GM12878 (cell line): ENCODE results near the gene TSHZ3. TPM values are rescaled to one million over a fixed set of nuclear protein-coding genes. Genes with fewer than 3 reads are reported as not detected.

Experiments used
- ATAC-seq: fragments of 200-7000 bp; cut with Tn5 transposase; 3 replicates; pipeline ENCODE4 v1.9.1; 2020; ENCODE audit warnings: mild to moderate bottlenecking, moderate library complexity
- BruUV-seq: library from RNA; stranded (reverse); fragments of 400-500 nt; replicated peaks from 2 replicates; lab custom pipeline; 2021; lab: Mats Ljungman, UMichigan
- CTCF ChIA-PET: fragments of 300-600 bp; sonication (Branson Sonifier 250); formaldehyde crosslinking; extraction: SDS; loops from one replicate; lab custom pipeline; 2021; ENCODE audit warnings: inconsistent platforms; lab: Yijun Ruan, JAX
- POLR2A ChIA-PET: fragments of 350-600 bp; formaldehyde crosslinking; extraction: SDS; loops from one replicate; lab custom pipeline; 2021; ENCODE audit warnings: inconsistent platforms; lab: Charles Lee
- RAD21 ChIA-PET: fragments of 300-600 bp; sonication (Branson Sonifier 250); formaldehyde crosslinking; loops from one replicate; lab custom pipeline; 2023; ENCODE audit warnings: antibody characterized with exemption; ENCODE audit not compliant: unreplicated experiment; lab: Charles Lee
- SMC1A ChIA-PET: fragments of 300-600 bp; sonication (Branson Sonifier 250); formaldehyde crosslinking; loops from one replicate; lab custom pipeline; 2023; ENCODE audit not compliant: unreplicated experiment, uncharacterized antibody; lab: Charles Lee
- DNase-seq: peaks from one replicate; pipeline ENCODE4 v3.0.0-alpha.2; 2011; ENCODE audit warnings: low read depth, low spot score
- FAIRE-seq: peaks from 3 replicates; lab custom pipeline; 2011; peaks lifted over from hg19 to GRCh38; lab: Jason Lieb, UNC
- H2AFZ ChIP-seq: 2 replicates; pipeline ENCODE4 v1.6.0; 2011; ENCODE audit warnings: low read depth, low read length, control low read depth; ENCODE audit not compliant: control insufficient read depth
- H3K27ac ChIP-seq: 2 replicates; pipeline ENCODE4 v1.5.1; 2011; ENCODE audit warnings: control low read depth; ENCODE audit not compliant: control insufficient read depth, insufficient read depth
- H3K27me3 ChIP-seq, 2 experiments: replicated peaks in 1 of 2; 2 replicates each; pipeline versions ENCODE4 v1.6.0 to v1.6.1; 2011; ENCODE audit warnings: low read length in 1 of 2; ENCODE audit not compliant: control insufficient read depth in 2 of 2, insufficient read depth in 2 of 2
- H3K36me3 ChIP-seq, 2 experiments: 2 replicates each; pipeline ENCODE4 v1.5.1; 2011; ENCODE audit warnings: low read length in 1 of 2; ENCODE audit not compliant: control insufficient read depth in 2 of 2, insufficient read depth in 2 of 2
- H3K4me1 ChIP-seq: 2 replicates; pipeline ENCODE4 v1.6.1; 2011; ENCODE audit warnings: mild to moderate bottlenecking, low read length, moderate library complexity, mixed read lengths; ENCODE audit not compliant: control insufficient read depth, insufficient read depth
- H3K4me2 ChIP-seq: 2 replicates; pipeline ENCODE4 v1.6.0; 2011; ENCODE audit warnings: control low read depth; ENCODE audit not compliant: control insufficient read depth, insufficient read depth
- H3K4me3 ChIP-seq: fragments of 200-600 bp; sonication (generic); 2 replicates; pipeline ENCODE4 v1.5.1; 2016
- H3K79me2 ChIP-seq: 2 replicates; pipeline ENCODE4 v1.6.0; 2011; ENCODE audit warnings: low read length; ENCODE audit not compliant: control insufficient read depth, insufficient read depth
- H3K9ac ChIP-seq: 2 replicates; pipeline ENCODE4 v1.8.0; 2011; ENCODE audit warnings: low read length, control low read depth, mixed read lengths; ENCODE audit not compliant: control insufficient read depth, insufficient read depth
- H3K9me3 ChIP-seq: replicated peaks from 3 replicates; pipeline ENCODE4 v1.5.1; 2011; ENCODE audit warnings: mild to moderate bottlenecking, low read length; ENCODE audit not compliant: control insufficient read depth, insufficient read depth
- H4K20me1 ChIP-seq: 2 replicates; pipeline ENCODE4 v1.6.0; 2011; ENCODE audit not compliant: control insufficient read depth, insufficient read depth
- E4F1 ChIP-seq: fragments of 450-650 bp; IDR thresholded peaks from 2 replicates; pipeline ENCODE4 v1.6.1; 2018; ENCODE audit warnings: borderline replicate concordance, mild to moderate bottlenecking; ENCODE audit not compliant: partially characterized antibody
- MAX ChIP-seq: IDR thresholded peaks from 2 replicates; pipeline ENCODE4 v1.6.1; 2012; ENCODE audit warnings: low read depth, low read length, improper control_type of control experiment
- MTA2 ChIP-seq: fragments of 450-650 bp; IDR thresholded peaks from 2 replicates; pipeline ENCODE4 v1.6.1; 2016; ENCODE audit warnings: low read depth, mild to moderate bottlenecking, moderate library complexity
- RELA ChIP-seq: fragments of 450-650 bp; IDR thresholded peaks from 2 replicates; pipeline ENCODE4 v1.8.0; 2014; ENCODE audit warnings: borderline replicate concordance; ENCODE audit not compliant: partially characterized antibody
- ZNF207 ChIP-seq: fragments of 450-650 bp; IDR thresholded peaks from 2 replicates; pipeline ENCODE4 v1.6.1; 2014; ENCODE audit warnings: antibody characterized with exemption, mild to moderate bottlenecking, borderline replicate concordance
- WGBS: methylation state at CpG from one replicate; pipeline ENCODE4 v1.1.6; 2016; ENCODE audit warnings: low lambda C conversion rate; ENCODE audit not compliant: insufficient replicate concordance, insufficient coverage; ENCODE audit errors: missing lambda C conversion rate; 5-methylcytosine and 5-hydroxymethylcytosine counted together
- in situ Hi-C: fragments of 300-500 bp; cut with MboI; formaldehyde crosslinking; loops from 9 replicates; pipeline ENCODE4 v1.14.3; 2018; ENCODE audit warnings: mixed read lengths
- intact Hi-C: fragments of 100-400 bp; cut with micrococcal nuclease; formaldehyde crosslinking; loops from one replicate; pipeline ENCODE4 v1.14.2; 2022; ENCODE audit not compliant: unreplicated experiment
- polyA plus RNA-seq, 11 experiments: library from polyadenylated mRNA; depleted of rRNA in 4 of 11; unstranded in 6 of 11; stranded (reverse) in 5 of 11; fragments of >200 nt; fragmentation: Nextera tagmentation in 4 of 11; fragmentation: Illumina TruSeq in 1 of 11; extraction: Ambion mirVana in 4 of 11; extraction: Trizol in 1 of 11; gene quantifications; 1 replicate in 1 of 11; 2 replicates in 10 of 11; pipeline versions ENCODE4 v1.2.1 to v1.2.3, GENCODE V29; 2011 to 2016; ENCODE audit warnings: inconsistent platforms in 2 of 11, missing spikeins in 2 of 11, low read depth in 1 of 11
- total RNA-seq, 4 experiments: library from RNA; depleted of rRNA in 3 of 4; stranded (reverse); fragments of >200 nt in 3 of 4; fragmentation: Illumina TruSeq in 1 of 4; extraction: Trizol in 1 of 4; gene quantifications; 2 replicates each; pipeline versions ENCODE4 v1.2.1 to v1.2.3, GENCODE V29; 2013 to 2021
- TF ChIP-seq, protein P1 (sequence below): fragments of 450-650 bp; IDR thresholded peaks from 2 replicates; pipeline ENCODE4 v1.6.1; 2017; ENCODE audit warnings: low read depth, mild to moderate bottlenecking, moderate library complexity

TSHZ3 gene
- total and polyA plus RNA-seq, 10 of the 15 experiments (the other 5 are each of a cell fraction or from before 2014, with no cell fraction given), result 0.23 TPM; not detected in 9

GRCh38 chr19:31258211-31259052, 90.8 kb downstream of the TSHZ3 start:
- H3K9ac ChIP-seq, result no peak overlapping the region
- H3K27ac ChIP-seq, result no peak overlapping the region
- H3K4me1 ChIP-seq, result no peaks in the 10 kb centered on the region
- ChIA-PET SMC1A (no interaction called here), RAD21 (no interaction called here), CTCF (no interaction called here)
- WGBS, result 20% methylated on average over 15 of the region's 15 CpGs
- no peaks in the 10 kb centered on the region; the same call in 2 of the 3 replicates for H3K9me3 ChIP-seq
- no peak for DNase-seq
- H3K4me2 ChIP-seq, result no peak overlapping the region
- intact Hi-C loops (no loop called here), in situ Hi-C loops (no loop called here)
- H4K20me1 ChIP-seq, result no peaks in the 10 kb centered on the region
- H2AFZ ChIP-seq, result no peak overlapping the region
- no peak for ATAC-seq
- H3K27me3 ChIP-seq, result no peaks in the 10 kb centered on the region
- TF ChIP-seq ZNF207, result no peak
- TF ChIP-seq, protein P1, sequence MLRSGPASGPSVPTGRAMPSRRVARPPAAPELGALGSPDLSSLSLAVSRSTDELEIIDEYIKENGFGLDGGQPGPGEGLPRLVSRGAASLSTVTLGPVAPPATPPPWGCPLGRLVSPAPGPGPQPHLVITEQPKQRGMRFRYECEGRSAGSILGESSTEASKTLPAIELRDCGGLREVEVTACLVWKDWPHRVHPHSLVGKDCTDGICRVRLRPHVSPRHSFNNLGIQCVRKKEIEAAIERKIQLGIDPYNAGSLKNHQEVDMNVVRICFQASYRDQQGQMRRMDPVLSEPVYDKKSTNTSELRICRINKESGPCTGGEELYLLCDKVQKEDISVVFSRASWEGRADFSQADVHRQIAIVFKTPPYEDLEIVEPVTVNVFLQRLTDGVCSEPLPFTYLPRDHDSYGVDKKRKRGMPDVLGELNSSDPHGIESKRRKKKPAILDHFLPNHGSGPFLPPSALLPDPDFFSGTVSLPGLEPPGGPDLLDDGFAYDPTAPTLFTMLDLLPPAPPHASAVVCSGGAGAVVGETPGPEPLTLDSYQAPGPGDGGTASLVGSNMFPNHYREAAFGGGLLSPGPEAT, result no peak
- TF ChIP-seq MTA2, result no peak
- TF ChIP-seq RELA, result no peak
- no peak for TF ChIP-seq MAX
- no peak for TF ChIP-seq E4F1
- TF ChIP-seq, all 136 proteins: peak for 0
- Histone ChIP-seq H3K4me3 (no peak overlapping the region), H3K36me3 (no peaks in the 10 kb centered on the region), H3K79me2 (no peaks in the 10 kb centered on the region)
- BruUV-seq, result no TSS peak
- POLR2A ChIA-PET, result no interaction called here
- FAIRE-seq, result no peak
